NCI-H2196 (cell line): ENCODE data around the gene DDX5.

ENCODE experiments used
- DNase-seq: peaks from one replicate; lab custom pipeline; 2025; ENCODE audit not compliant: unreplicated experiment; lab: John Stamatoyannopoulos, UW

The DDX5 gene

GRCh38 chr17:64448665-64449512, 57.2 kb downstream of the DDX5 start, which contains the start of gene MILR1:
Gene MILR1 (plus strand): TSS chr17:64449115. CDS start chr17:64449169, 54 bp downstream.
- DNase-seq, result no peak
